ENCODE measurements around the gene C4orf50. TPM values are rescaled to one million over a fixed set of nuclear protein-coding genes. Genes with fewer than 3 reads are reported as not detected.

The C4orf50 gene
- 0.92 and 1.1 TPM in 2 replicates for polyA plus RNA-seq (2014; cell fraction: cytosol; rRNA removed)
- 0.73 and 1.3 TPM in 2 replicates for polyA plus RNA-seq (2014; cell fraction: nucleus; rRNA removed)

DNA sequence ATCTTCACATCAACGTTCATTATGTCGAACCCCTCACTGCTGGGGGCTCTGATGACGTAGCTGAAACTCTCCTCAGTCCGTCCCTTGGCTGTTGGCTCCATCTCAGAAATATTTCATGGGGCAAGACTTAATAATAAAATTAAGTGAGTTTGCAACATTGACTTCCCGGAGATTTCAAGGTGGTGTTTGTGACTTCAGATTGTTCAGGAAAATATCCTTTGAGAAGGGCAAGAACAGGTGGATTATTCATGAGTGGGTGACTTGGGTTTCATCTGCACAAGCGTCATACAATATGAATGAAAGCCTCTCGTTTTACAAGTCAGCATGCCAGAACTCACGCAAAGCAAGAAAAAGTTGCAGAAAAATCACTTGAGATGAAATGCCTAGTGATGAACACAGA lies at the start of gene C4orf50:
C4orf50 (minus strand) TSS at position 101 of the 400 bp plus-strand sequence.
- DNase-seq (ENCODE audit: low spot score), result no peak

- no peak for DNase-seq (ENCODE audit: low spot score)
These were observed 47.8 kb upstream of the C4orf50 start for GRCh38 chr4:6065934-6066590.

GRCh38 chr4:6065166-6065565 lies 46.9 kb upstream of the C4orf50 start:
- DNase-seq (ENCODE audit: low spot score), result no peak

DNA sequence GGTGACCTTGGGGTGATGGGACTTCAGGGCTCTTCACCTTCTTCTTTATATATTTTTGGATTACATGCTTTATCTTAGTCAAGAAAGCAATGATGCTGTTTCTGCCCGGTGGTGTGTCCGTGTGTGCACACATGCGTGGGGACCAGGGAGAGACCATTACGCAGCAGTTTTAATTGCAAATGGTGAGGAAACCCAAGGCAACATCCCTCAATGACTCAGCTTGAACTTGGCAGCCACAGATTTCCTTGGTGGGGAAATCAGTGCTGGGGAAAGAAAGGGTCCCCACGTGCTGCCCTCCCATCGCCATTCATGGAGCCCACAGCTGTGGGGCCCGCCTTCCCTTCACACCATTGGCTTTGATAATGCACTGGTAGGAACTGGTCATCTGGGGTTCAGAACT lies 46.2 kb upstream of the C4orf50 start:
- DNase-seq (ENCODE audit: low spot score), result no peak

GRCh38 chr4:6063684-6064083 lies 45.5 kb upstream of the C4orf50 start:
- DNase-seq (ENCODE audit: low spot score), result no peak

- DNase-seq (ENCODE audit: low spot score), result no peak
These were observed 43.9 kb upstream of the C4orf50 start for GRCh38 chr4:6062133-6062532.

DNA sequence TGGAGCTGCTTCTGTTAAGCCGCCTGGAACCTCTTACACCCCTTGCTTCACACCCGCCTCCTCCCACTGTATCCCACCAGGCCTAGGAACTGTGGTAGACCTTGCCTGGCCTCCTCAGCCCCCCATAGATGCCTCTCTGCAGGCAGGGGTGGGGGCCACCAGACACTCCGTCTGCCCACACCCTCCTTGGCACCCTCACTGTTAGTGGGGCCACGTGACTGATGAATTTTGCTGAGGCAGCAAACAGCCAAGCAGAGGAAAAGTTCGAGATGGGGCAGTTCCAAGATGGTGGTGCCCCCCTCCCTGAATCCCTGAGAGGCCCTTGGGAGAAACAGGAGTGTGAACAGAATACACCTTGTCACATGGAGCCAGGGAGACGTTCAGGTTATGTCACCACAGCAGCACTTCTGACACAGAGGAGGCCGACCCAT lies 41.2 kb upstream of the C4orf50 start:
- no peak for DNase-seq (ENCODE audit: low spot score)

GRCh38 chr4:6058531-6059374 lies 40.5 kb upstream of the C4orf50 start:
- DNase-seq (ENCODE audit: low spot score), result no peak

DNA sequence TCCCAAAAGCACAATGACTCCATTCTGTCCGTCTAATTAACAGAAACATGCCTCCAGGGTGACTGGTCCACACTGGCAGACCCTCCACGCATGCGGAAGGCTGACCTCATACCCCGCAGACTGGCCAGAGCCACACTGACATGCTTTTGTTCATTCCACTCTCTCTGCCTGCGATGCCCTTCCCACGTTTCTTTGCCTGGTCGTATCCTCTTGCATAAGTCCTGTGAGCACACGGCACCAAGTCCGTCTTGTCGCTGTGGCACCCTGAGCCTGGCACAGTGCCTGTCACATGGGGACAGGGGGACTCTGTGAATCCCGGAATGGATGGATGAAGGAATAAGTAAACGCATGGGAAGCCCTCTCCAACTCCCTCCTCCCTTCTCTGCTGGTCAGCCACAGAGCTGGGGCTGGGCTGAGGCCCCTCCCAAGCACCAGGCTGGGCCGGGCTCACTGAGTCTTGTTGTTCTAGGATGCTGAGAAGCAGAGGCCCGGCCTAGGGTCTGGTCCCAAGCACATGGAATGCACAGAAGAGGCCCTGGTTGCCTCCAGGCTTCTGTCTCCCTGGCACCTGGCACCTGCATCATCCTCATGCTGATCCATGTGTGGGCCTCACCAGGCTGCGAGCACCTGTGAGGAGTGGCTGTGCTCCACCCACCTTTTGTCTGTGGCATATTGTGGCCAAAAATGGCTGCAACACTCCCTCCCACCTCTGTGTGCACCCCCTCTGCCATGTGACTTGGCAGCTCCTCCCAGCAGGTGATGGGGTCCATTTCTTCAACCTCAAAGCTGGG lies 38.9 kb upstream of the C4orf50 start:
- no peak for DNase-seq (ENCODE audit: low spot score)

DNA sequence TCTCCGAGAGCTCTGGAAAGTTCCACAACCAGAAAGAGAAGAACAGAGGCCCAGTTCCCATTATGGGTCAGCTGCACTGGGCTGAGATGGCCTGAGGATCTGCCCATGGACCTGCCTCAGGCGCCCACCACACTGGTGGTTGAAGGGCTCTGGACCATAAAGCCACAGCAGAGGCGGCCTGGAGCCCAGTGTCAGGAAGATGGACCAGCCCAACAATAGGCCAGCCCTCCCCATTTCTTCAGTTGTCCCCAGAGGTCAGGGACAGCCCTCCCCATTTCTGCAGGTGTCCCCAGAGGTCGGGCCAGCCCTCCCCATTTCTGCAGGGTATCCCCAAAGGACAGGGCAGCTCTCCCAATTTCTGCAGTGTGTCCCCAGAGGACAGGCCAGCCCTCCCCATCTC lies 37.2 kb upstream of the C4orf50 start:
- no peak for DNase-seq (ENCODE audit: low spot score)

- no peak for DNase-seq (ENCODE audit: low spot score)
These were observed 36.8 kb upstream of the C4orf50 start for GRCh38 chr4:6055030-6055429.

DNA sequence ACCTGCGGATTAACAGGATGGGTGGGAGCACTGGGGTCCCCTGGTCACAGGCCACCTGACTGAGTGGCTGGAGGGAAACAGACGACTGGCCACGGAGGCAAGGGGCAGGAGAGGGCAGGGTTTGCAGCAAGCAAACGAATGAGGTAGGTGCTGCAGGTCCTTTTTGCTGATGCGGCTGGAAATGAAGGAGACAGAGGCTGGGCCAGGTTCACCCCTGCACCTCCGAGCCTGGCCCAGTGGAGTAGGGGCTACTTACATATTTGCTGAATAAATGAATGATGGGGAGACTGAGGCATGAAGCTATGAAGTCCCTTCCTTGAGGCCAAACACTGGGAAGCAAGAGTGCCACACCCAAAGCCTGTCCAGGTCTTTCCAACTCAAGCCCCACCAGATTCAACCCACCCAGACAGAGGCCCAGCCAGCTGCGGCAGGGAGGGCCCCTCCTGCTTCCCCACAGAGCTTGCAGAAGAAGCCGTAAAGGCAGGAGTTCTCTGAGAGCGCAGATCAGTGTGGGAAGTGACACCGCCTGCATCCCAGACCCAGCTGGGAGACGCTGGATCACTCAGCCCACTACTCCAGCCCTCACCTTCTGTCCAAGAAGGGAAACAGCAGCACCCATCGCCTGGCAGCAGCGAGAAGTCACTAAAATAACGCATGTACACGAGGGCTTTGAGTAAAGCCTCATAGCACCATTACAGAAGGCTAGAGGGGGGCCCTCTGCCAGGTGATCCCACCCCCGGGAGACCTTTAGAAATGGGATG lies 36.1 kb upstream of the C4orf50 start:
- no peak for DNase-seq (ENCODE audit: low spot score)

GRCh38 chr4:6052679-6053078 lies 34.4 kb upstream of the C4orf50 start:
- no peak for DNase-seq (ENCODE audit: low spot score)

- DNase-seq (ENCODE audit: low spot score), result no peak
These were observed 32.3 kb upstream of the C4orf50 start for GRCh38 chr4:6050551-6050950.

GRCh38 chr4:6049985-6050384 lies 31.8 kb upstream of the C4orf50 start:
- DNase-seq (ENCODE audit: low spot score), result no peak

DNA sequence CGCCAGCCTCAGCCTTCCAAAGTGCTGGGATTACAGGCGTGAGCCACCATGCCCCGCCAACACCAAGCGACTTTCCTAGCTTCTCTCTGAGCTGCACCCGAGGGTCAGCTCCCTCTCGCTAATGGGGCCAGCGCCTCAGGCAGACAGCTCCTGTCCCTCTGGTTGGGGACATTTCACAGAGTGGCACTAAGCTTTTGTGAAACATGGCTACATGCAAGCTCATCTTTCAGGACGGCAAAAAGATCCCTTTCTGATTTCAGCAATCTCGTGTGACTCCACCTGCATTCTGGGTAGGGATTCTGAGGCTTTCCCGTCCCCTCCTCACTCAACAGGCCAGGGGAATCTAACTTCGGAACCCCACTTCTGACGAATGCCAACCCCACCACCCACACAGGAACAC lies 31.0 kb upstream of the C4orf50 start:
- no peak for DNase-seq (ENCODE audit: low spot score)

GRCh38 chr4:6048537-6048936 lies 30.3 kb upstream of the C4orf50 start:
- no peak for DNase-seq (ENCODE audit: low spot score)

GRCh38 chr4:6047130-6047673 lies 29.0 kb upstream of the C4orf50 start:
- no peak for DNase-seq (ENCODE audit: low spot score)

GRCh38 chr4:6046526-6047129 lies 28.4 kb upstream of the C4orf50 start:
- DNase-seq (ENCODE audit: low spot score), result no peak

DNA sequence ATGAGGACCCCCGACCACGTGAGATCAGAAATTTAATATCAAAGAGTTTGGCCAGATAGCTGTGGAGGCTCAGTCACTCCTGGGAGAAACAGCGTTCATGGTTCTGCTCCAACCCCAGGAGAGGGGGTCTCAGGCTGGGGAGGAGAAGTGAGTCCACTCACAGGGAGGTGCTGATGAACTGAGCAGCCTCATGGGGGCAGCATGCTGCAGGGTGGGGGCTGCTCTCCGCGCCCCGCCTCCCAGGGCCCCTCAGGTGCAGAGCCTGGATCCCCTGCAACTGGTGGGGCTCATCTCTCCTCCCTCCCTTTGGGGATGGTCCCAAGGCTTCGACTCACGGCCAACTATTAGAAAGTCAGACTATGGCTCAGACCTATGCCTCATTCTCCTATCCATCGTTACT lies 26.6 kb upstream of the C4orf50 start:
- no peak for DNase-seq (ENCODE audit: low spot score)

DNA sequence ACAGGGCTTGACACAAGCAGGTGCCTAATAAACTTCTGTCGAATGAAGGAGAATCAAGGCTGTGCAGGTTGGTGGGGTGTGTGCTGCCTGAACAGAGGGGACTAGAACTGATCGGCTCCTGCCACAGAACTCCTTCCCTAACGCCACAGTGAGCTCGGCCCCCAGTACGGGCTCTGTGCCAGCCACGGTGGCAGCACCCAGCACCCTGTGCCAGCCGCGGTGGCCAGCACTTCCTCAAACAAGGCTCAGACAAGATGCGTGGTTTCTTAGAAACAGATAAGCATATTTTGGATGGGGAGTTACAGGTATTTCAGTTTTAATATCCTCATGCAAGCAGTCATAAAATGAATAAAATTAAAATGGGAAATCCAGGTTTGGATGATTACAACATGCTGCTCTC lies 26.0 kb upstream of the C4orf50 start:
- no peak for DNase-seq (ENCODE audit: low spot score)

Data from SK-N-DZ (cell line).